ENCODE data around the gene SMARCAD1. TPM values are rescaled to one million over a fixed set of nuclear protein-coding genes. Genes with fewer than 3 reads are reported as not detected.
A peak's percentile ranks its signal among the peaks of the same experiment; 100 is the strongest.
"Not testable (repeated sequence)": the region's sequence is repeated elsewhere in the genome, so short reads cannot be mapped to it uniquely, and the experiment has no call there.

The SMARCAD1 gene
- total and polyA plus RNA-seq, 9 of the 15 experiments (the other 6 are each of a cell fraction or from before 2014, with no cell fraction given), result 11.2 to 52.2 (median 34.6) TPM

GRCh38 chr4:94293981-94294380, 86.3 kb downstream of the SMARCAD1 start:
- in situ Hi-C loops (cut with MboI), result not testable (repeated sequence)

More at GRCh38 chr4:94293981-94294380, 86.3 kb downstream of the SMARCAD1 start:
- H3K36me3 ChIP-seq (ENCODE audit: control insufficient read depth, insufficient read depth, low read length), result peaks cover 17% of the 10 kb centered on the region; the same call in 1 of the 3 replicates
- H3K4me2 ChIP-seq (ENCODE audit: insufficient read depth, low read length); ATAC-seq; H3K27me3 ChIP-seq (ENCODE audit: control insufficient read depth in 2 of 2, insufficient read depth in 2 of 2, low read length in 2 of 2); H3K9me3 ChIP-seq (replicated peaks; ENCODE audit: control insufficient read depth, insufficient read depth, low read depth, low read length); POLR2A ChIA-PET; H2AFZ ChIP-seq (ENCODE audit: low read depth, low read length); H4K20me1 ChIP-seq (replicated peaks; ENCODE audit: control insufficient read depth, insufficient read depth, low read length); H3K27ac ChIP-seq (ENCODE audit: extremely low read depth, low read depth, low read length); H3K4me1 ChIP-seq (replicated peaks in 1 of 2; ENCODE audit: control insufficient read depth in 2 of 2, insufficient read depth in 2 of 2, low read length in 2 of 2); H3K9ac ChIP-seq (ENCODE audit: insufficient read depth in 1 of 2, low read depth in 2 of 2, low read length in 2 of 2); intact Hi-C loops (cut with micrococcal nuclease); CTCF ChIA-PET (ENCODE audit: low intra/inter-chr PET ratio); H3K9me1 ChIP-seq (ENCODE audit: control insufficient read depth, insufficient read depth, low read length); H3K4me3 ChIP-seq; H3K79me2 ChIP-seq (ENCODE audit: control insufficient read depth, insufficient read depth, low read length); DNase-seq (ENCODE audit: extremely low read depth in 1 of 4, low spot score in 3 of 4); FAIRE-seq; BruUV-seq (replicated peaks): not testable (repeated sequence)
- peak; percentile 41; the same call in 1 of the 2 replicates for TF ChIP-seq C11orf30 (IDR thresholded peaks at IDR 0.05; ENCODE audit: low read depth)
- TF ChIP-seq FOXK2 (conservative IDR thresholded peaks at IDR 0.05 in 1 of 2, IDR thresholded peaks at IDR 0.05 in 1 of 2; ENCODE audit: low read depth in 2 of 2), result peak; percentile 65 to 77; a peak in 3 of 4 replicates
- 0 out of 4 replicates have a peak, but pooled peaks have one; percentile 22 to 29 for TF ChIP-seq MNT (conservative IDR thresholded peaks at IDR 0.05)
- TF ChIP-seq ZNF316 (IDR thresholded peaks at IDR 0.05), result 0 out of 2 replicates have a peak, but pooled peaks have one; percentile 44
- peak; percentile 26; the same call in 1 of the 2 replicates for TF ChIP-seq NFE2 (IDR thresholded peaks at IDR 0.05; ENCODE audit: low read depth)
- TF ChIP-seq MAFG (tag; conservative IDR thresholded peaks at IDR 0.05), result peak; percentile 43
- WGBS (ENCODE audit: insufficient coverage, low coverage, missing lambda C conversion rate), result 33% methylated on average over 4 of the region's 4 CpGs

Data from K562 (cell line).